ENCODE results near the gene SPOCD1.

SPOCD1 gene

DNA sequence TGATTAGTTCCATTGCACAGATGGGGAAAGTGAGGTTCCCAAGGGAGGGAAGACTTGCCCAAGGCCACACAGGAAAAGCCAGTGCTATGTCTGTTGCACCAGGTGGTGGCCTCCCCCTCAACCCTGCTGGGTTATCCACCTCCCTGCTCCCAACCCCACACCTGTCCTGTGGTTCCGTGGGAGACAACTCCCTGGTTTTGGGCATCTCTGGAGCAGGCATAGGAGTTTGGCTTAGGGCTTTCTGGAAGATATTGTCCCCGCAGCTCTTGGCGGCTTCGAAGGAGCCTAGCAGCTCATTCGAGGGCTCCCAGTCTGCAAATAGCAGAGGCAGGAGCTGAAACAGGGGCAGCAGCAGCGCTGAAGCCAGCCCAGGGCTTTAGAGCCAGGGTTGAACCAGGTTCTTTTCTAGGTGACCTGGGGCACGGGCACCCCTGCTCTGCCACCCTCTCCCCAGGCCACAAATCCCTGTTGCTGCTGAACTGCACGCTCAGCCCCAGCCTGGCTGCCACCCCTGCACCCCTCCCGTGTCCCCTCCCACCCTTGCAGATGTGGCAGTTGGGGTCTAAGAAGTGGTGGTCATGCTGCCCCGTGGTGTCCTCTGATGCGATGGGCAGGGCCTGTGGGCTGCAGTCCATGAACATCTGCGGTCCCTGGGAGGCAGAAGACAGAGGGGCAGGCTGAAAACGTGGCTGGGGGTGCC is 22.1 kb downstream of the SPOCD1 start:
- no peak overlapping the region for H3K4me3 ChIP-seq (ENCODE audit: low read depth, low read length)
- ChIA-PET POLR2A (no interaction called here), CTCF (interaction anchor here (1.3 kb wide), 1 partner anchor 164 kb away, joined by 3 read pairs; no protein-coding TSS in a partner anchor)
- TF ChIP-seq, protein P1, sequence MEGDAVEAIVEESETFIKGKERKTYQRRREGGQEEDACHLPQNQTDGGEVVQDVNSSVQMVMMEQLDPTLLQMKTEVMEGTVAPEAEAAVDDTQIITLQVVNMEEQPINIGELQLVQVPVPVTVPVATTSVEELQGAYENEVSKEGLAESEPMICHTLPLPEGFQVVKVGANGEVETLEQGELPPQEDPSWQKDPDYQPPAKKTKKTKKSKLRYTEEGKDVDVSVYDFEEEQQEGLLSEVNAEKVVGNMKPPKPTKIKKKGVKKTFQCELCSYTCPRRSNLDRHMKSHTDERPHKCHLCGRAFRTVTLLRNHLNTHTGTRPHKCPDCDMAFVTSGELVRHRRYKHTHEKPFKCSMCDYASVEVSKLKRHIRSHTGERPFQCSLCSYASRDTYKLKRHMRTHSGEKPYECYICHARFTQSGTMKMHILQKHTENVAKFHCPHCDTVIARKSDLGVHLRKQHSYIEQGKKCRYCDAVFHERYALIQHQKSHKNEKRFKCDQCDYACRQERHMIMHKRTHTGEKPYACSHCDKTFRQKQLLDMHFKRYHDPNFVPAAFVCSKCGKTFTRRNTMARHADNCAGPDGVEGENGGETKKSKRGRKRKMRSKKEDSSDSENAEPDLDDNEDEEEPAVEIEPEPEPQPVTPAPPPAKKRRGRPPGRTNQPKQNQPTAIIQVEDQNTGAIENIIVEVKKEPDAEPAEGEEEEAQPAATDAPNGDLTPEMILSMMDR (IDR thresholded peaks at IDR 0.05; ENCODE audit: insufficient read depth, low read length, missing control alignments) = no peak
- no peak for DNase-seq (ENCODE audit: low read depth, low spot score)

DNA sequence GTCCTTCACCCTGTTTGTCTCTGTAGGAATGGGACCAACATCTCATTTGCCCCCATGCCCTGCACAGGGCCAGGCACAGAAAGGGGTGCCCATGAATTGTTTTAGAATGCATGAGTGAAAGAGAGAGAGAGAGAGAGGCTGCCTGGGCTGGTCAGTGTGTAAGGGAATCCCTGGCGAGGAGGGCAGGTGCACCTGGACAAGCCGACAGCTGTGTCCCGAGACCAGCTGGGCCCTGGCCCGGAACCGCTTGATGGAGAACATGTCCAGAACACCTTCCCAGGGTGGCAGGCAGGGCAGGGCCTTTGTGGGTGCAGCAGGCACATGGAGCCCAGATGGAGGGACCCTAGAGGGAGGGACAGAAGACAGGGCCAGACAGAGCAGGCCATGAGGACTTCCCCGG is 22.7 kb downstream of the SPOCD1 start:
- ChIA-PET POLR2A (no interaction called here), CTCF (interaction anchor here (1.4 kb wide), 1 partner anchor 76 kb away, joined by 3 read pairs; no protein-coding TSS in a partner anchor)
- TF ChIP-seq, protein P1 (IDR thresholded peaks at IDR 0.05; ENCODE audit: insufficient read depth, low read length, missing control alignments) = no peak

DNA sequence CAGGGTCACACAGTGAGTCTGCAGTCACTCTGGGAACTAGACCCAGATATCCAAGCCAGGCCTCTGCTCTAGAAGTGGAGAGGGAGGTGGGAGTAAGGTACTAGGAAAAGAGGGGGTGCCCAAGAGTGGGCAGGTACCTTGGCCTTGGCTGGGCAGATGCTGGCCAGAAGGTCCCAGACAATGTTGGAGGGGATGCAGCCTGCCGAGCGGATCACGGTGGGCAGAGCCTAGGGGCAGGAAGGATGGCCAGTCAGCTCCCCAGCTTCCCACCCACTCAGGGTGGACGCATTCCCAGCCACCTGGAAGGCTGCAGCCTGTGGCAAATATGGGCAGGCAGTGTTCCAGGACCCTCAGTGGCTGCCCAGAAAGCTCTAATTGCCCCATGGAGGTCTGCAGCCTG is 23.3 kb downstream of the SPOCD1 start:
- TF ChIP-seq, protein P1 (IDR thresholded peaks at IDR 0.05; ENCODE audit: insufficient read depth, low read length, missing control alignments) = no peak
- H3K4me3 ChIP-seq (ENCODE audit: low read depth, low read length) = no peak overlapping the region
- DNase-seq (ENCODE audit: low read depth, low spot score) = no peak
- POLR2A ChIA-PET = no interaction called here
- CTCF ChIA-PET = interaction anchor here (1.4 kb wide), 2 partner anchors 9 to 76 kb away, joined by 3 to 4 read pairs; no protein-coding TSS in a partner anchor

More for the DNA sequence above, 22.7 kb downstream of the SPOCD1 start:
- H3K4me3 ChIP-seq (ENCODE audit: low read depth, low read length) = no peak overlapping the region
- DNase-seq (ENCODE audit: low read depth, low spot score) = no peak

DNA sequence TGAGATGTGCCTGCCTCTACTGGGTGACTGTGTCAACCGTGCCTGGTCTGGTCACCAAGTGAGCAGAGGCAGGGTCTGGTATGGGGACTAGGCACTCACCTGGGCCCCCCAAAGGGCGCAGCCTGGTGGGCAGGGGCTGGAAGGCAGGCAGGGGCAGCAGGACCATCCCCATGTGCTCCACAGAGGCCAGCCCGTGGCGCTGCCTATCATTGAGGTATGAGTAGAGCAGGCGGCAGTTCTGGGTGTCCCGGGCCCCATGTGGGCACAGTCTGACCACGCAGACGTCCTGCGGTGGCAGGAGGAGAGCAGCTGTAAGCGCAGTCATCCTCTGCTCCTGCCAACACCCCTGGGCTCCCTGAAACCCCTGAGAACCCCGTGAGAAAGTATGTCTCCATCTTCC is 23.7 kb downstream of the SPOCD1 start:
- no peak overlapping the region for H3K4me3 ChIP-seq (ENCODE audit: low read depth, low read length)
- CTCF ChIA-PET = interaction anchor here (1.0 to 4.7 kb wide), 7 partner anchors 9 to 171 kb away, joined by 3 to 73 read pairs (median 5); no protein-coding TSS in a partner anchor
- no peak for DNase-seq (ENCODE audit: low read depth, low spot score)
- POLR2A ChIA-PET = no interaction called here
- TF ChIP-seq, protein P1 (IDR thresholded peaks at IDR 0.05; ENCODE audit: insufficient read depth, low read length, missing control alignments) = no peak

DNA sequence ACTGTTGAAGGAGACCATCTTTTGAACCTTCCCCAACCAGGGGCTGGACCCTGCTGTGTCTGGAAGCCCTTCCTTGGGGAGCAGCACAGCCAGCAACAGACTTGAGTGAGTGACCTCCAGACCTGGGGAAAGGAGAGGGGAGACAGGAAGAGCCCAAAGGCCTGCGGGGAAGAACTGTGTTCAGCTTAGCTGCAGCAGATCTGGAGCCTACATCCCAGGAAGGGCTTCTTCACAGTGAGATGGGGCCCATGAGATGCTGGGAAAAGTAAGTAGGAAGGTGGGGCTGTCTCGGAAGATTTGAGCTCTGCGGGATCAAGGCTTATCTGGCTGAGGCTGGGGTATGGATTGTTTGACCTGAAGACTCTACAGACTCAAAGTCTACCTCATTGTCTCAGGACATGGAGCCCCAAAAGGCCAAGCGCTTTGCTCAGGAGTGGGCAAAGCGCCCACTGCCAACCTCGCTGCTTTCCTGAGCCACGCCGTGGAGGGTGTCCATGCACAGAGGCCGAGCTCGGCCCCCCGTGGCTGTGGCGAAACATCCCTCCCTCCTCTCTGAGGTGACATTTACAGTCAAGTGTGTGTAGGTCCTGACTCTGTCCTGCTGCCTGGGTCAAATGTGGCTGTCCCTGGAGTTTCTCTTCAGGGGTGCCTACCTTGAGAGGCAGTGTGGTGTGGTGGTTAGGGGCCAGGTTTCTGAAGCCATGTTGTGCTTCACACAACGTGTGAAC is 24.5 kb downstream of the SPOCD1 start:
- H3K4me3 ChIP-seq (ENCODE audit: low read depth, low read length) = no peak overlapping the region
- POLR2A ChIA-PET = interaction anchor here (1.1 to 2.8 kb wide), 3 partner anchors 7 to 130 kb away, joined by 4 to 15 read pairs (median 6); no protein-coding TSS in a partner anchor
- CTCF ChIA-PET = interaction anchor here (0.7 to 4.7 kb wide), 15 partner anchors 8 to 227 kb away, joined by 3 to 73 read pairs (median 5); no protein-coding TSS in a partner anchor
- TF ChIP-seq, protein P1 (IDR thresholded peaks at IDR 0.05; ENCODE audit: insufficient read depth, low read length, missing control alignments) = no peak
- no peak for DNase-seq (ENCODE audit: low read depth, low spot score)

DNA sequence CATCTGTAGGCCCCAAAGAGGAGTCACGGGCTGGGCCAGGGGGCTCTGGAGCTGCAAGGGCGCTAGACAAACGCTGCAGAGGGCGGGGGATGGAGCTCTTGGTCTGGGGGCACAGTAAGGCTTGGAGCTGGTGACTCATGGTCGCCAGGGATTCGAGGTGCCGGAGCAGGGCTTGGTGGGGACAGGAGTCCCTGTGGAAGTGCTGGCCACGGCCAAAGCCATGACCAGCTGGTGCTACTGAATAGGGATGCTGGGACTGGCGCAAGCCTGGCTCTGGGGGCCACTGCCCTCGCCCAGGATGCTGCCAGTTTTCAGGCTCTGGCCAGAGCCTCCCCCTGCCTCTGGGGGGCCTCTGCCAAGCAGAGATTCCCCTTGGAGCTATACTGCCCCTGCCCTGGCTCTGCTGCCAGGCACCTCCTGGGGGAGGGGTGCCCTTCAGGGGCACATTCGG is 25.2 kb downstream of the SPOCD1 start:
- CTCF ChIA-PET = interaction anchor here (0.7 to 4.7 kb wide), 16 partner anchors 13 to 226 kb away, joined by 3 to 73 read pairs (median 10); partner anchors contain the start of gene KHDRBS1
- H3K4me3 ChIP-seq (ENCODE audit: low read depth, low read length) = no peak overlapping the region
- POLR2A ChIA-PET = interaction anchor here (1.1 to 2.8 kb wide), 4 partner anchors 8 to 130 kb away, joined by 3 to 15 read pairs (median 5); no protein-coding TSS in a partner anchor
- TF ChIP-seq, protein P1 (IDR thresholded peaks at IDR 0.05; ENCODE audit: insufficient read depth, low read length, missing control alignments) = no peak
- DNase-seq (ENCODE audit: low read depth, low spot score) = no peak
